ENCODE measurements around the gene HAPLN3.

DNA sequence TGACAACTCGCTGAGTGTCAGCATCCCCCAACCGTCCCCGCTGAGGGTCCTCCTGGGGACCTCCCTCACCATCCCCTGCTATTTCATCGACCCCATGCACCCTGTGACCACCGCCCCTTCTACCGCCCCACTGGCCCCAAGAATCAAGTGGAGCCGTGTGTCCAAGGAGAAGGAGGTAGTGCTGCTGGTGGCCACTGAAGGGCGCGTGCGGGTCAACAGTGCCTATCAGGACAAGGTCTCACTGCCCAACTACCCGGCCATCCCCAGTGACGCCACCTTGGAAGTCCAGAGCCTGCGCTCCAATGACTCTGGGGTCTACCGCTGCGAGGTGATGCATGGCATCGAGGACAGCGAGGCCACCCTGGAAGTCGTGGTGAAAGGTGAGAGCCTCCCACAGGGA, 56.7 kb downstream of the HAPLN3 start:
- TF ChIP-seq, protein P1, sequence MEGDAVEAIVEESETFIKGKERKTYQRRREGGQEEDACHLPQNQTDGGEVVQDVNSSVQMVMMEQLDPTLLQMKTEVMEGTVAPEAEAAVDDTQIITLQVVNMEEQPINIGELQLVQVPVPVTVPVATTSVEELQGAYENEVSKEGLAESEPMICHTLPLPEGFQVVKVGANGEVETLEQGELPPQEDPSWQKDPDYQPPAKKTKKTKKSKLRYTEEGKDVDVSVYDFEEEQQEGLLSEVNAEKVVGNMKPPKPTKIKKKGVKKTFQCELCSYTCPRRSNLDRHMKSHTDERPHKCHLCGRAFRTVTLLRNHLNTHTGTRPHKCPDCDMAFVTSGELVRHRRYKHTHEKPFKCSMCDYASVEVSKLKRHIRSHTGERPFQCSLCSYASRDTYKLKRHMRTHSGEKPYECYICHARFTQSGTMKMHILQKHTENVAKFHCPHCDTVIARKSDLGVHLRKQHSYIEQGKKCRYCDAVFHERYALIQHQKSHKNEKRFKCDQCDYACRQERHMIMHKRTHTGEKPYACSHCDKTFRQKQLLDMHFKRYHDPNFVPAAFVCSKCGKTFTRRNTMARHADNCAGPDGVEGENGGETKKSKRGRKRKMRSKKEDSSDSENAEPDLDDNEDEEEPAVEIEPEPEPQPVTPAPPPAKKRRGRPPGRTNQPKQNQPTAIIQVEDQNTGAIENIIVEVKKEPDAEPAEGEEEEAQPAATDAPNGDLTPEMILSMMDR (IDR thresholded peaks at IDR 0.05) = no peak
- TF ChIP-seq POLR2A (IDR thresholded peaks at IDR 0.05) = no peak
- TF ChIP-seq EP300 (IDR thresholded peaks at IDR 0.05) = no peak
